Activated T-cell treated with anti-CD3 and anti-CD28 coated beads, Interleukin-2, amount 50 U/mL, for 1 hour (primary cell): ENCODE results near the gene TMEM82.

Source experiments
- DNase-seq: peaks from one replicate; pipeline ENCODE4 v3.0.0-alpha.2; 2020

The TMEM82 gene

DNA sequence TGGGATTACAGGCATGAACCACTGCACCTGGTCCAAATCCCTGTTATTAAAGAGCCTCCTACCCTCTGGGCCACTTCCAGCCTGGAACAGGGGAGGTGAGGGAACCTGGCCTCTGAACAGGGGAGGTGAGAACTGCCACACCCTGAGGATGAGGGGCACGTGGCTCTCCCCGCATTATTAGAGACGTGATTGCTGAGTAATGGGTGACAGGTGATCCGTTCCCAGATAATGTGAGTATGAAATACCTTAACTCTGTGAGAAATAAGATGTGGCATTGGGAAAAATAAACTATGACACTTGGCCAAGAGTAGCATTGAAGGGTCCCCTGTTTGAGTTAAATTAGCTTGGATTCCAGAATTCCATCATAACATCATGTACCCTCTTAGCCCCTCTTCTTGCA lies 19.9 kb upstream of the TMEM82 start:
- no peak for DNase-seq

DNA sequence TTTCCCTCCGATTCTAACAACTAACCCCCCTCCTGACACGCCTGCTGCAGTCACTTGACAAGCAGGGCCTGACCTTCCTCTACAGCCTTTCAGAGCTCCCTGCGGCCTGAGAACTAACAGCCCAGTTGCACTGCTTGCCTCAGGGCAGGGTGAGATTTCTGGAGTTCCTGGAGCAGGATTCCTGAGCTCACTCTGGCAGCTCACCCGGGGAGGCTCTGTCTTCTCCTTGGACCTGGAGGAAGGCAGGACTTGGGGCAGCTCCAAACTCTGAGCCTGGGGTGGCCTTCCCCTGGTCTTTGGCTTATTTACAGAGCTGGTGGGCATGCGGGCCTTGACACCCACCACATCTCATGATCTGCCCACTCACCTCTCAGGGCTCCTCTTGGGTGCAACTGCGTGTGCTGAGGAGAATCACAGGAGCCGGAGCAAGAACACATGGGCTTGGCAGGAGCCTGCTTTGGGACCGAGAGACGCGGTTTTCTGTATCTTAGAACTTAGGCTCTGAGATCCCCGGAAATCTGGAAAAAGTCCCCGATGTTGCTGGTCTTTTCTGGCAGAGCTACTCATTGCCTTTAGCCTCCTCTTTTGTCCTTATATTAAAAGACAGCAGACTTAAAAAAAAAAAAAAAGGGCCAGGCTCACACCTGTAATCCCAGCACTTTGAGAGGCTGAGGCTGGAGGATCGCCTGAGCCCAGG lies 19.3 kb upstream of the TMEM82 start:
- DNase-seq: no peak

DNA sequence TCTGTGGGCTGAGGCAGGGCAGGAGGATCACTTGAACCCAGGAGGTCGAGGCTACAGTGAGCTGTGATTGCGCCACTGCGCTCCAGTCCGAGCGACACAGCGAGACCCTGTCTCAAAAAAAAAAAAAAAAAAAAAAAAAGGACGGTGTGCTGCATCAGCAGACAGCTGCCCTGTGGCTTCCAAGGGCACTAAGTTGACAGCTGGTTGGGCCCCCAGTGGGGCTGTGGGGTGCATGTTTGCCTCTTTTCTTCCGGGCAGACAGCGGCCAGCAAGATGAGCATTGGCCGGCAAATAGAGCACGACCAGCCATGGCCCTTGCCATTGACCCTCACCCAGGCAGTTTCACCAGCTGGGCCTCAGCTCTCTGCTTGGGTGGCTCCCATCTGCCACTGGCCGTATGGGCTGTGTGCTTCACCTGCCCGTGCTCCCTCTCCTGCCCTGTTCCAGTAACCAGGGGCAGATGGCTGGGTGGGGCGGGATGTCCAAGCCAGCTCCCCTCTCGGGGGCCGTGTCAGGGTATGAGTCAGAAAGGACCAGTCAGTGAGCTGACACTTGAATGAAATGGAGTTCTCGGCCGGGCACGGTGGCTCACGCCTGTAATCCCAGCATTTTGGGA lies 18.6 kb upstream of the TMEM82 start:
- no peak for DNase-seq

DNA sequence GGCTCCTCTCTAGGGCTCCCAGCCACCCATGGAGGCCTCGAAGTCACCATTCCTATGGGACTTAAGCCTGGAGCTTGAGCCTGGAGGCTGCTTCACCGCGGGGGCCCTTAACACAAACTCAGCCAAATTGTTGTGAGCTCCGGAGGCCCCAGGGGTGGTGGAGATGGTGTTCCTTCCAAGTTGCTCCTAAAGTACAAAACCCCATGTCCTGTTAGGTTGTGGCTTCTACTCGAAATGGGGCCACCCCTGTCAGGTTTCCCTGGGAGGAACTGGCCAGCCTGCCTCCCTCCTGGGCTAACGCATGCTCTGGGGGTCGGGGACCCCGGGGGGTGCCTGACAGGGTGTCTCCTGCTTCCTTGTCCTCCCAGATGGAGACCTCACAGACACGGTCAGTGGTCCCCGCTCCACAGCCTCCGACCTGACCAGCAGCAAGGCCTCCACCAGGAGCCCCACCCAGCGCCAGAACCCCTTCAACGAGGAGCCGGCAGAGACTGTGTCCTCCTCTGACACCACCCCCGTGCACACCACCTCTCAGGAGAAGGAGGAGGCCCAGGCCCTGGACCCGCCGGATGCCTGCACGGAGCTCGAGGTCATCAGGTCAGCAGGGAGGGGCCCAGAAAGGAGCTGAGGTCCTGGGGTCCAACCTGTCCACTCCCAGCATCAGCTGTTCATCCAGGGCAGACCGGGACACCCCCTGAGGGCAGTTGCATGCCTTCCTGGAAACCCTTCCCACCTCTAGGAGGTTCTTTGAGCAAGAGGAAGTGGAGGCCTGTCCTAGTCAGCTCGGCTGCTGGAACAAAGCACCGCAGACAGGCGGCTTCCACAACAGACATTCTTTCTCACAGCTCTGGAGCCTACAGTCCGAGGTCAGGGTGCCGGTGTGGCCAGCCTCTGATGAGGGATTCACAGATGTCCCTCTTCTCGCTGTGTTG lies 17.1 kb upstream of the TMEM82 start:
- DNase-seq: no peak

DNA sequence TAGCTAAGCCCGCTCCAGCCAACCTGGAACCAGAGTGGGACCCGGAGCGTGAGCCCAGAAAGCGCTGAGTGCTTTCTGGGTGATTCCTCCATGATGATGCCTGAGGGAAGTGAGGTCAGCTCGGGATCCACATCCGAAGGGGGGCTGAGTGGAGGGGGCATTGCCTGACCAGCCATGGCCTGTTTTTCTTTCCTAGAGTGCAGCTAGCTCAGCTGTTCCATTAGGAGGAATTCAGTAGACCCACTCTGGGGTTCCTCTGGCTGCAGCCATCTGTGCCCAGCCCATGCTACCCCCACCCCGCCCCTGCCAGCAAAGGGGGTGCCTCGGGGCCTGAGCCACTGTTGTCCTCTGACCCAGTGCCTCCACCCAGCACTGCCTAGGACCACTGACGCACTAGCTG lies 15.8 kb upstream of the TMEM82 start:
- no peak for DNase-seq

DNA sequence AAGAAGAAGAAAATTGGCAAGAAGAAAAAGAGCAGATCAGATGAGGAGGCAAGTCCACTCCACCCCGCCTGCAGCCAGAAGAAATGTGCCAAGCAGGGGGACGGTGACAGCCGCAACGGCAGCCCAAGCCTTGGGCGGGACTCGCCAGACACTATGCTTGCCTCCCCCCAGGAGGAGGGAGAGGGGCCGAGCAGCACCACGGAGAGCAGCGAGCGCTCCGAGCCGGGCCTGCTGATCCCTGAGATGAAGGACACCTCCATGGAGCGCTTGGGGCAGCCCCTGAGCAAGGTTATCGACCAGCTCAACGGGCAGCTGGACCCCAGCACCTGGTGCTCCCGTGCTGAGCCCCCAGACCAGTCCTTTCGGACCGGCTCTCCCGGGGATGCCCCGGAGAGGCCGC lies 15.3 kb upstream of the TMEM82 start:
- no peak for DNase-seq

DNA sequence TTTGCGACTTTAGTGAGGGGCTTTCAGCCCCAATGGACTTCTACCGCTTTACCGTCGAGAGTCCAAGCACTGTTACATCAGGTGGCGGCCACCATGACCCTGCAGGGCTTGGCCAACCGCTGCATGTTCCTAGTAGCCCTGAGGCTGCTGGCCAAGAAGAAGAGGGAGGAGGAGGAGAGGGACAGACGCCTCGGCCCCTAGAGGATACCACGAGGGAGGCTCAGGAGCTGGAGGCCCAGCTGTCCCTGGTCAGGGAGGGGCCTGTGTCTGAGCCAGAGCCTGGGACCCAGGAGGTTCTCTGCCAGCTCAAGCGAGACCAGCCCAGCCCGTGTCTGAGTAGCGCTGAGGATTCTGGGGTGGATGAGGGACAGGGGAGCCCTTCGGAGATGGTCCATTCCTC lies 14.9 kb upstream of the TMEM82 start:
- DNase-seq: no peak

DNA sequence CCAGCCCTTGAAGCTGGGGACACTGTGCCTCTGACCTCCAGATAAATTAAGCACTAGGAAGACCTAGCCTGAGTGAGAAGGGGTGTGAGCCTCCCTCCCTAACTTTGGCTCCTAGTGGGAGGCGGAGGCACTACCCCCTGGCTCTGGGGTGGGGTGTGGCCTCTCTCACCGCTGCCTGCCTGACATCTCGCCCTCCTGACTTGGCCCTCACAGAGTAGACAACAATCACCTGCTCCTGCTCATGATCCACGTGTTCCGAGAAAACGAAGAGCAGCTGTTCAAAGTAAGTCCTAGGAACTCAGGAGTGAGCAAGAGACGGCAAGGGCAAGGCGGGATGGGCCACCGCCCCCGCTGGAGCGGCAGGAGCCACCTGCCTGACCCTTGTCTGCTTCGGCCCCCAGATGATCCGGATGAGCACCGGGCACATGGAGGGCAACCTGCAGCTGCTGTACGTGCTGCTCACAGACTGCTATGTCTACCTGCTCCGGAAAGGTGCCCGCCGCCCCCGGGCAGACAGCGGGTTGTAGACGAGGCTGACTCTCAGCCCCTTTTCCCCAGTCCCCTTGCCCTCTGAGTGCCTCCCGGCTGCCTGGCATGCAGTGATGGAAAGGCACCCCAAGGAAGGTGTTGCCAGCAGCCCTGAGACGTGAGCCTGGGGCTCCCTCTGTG lies 14.3 kb upstream of the TMEM82 start:
- DNase-seq: no peak

DNA sequence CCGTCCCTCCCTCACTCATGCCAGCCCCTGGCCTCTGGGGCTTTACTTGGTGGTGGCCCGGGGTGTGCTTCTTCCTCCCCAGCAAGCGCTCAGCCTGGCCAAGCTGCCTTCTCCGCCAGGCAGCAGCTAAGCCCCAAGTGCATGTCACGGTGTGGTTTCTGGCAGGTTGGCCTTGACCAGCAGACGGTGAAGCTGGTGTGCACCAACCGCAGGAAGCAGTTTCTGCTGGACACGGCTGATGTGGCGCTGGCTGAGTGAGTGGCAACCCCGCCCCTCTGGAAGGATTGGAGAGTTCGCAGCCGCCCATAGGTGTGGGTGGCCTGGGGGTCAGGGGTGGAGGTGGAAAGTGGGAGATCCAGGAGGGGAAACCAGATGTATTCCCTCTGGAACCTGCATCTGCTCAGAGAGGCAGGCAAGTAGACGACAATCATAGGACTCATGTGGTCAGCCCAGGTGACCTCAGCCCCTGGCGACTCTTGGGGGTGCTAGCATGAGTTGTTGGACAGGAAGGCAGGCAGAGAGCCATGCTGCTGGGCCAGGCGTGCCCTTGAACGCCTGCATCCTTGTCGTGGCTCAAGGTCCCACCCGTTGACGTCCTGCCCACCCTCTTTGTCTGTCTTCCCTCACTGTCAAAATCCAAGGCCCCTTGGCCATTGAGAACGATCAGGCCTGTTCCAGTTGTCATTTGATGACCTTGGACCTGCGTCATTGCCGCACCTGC lies 13.2 kb upstream of the TMEM82 start:
- no peak for DNase-seq

DNA sequence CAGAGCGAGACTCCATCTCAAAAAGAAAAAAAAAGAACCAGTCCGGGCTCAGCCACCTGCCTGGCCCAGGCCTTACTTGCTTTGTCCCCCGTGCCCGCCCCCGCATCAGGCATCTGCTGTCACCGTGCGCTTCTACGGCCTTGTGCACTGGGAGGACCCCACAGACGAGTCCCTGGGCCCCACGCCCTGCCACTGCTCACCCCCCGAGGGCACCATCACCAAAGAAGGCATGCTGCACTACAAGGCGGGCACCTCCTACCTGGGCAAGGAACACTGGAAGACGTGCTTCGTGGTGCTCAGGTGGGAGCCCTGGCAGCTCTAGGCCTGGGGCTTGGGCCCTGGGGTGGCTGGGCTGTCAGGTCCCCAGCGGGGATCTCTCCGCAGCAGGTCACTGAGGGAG lies 11.9 kb upstream of the TMEM82 start:
- no peak for DNase-seq

DNA sequence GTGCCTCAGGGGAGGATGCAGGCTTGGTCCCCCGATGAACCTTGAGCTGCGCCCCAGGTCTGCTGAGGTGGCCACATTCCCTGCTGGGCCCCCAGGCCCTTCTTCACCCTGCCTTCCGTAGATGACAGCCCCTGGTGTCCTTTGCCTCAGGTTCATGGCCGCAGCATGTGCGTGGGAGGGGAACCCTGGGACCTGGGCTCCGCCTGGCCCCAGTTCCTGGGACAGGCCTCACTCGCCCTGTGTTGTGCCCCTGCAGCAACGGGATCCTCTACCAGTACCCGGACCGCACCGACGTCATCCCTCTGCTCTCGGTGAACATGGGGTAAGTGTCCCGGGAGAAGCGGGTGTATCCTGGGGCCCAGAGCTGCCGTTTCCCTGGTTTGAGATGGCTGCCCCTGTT lies 11.4 kb upstream of the TMEM82 start:
- DNase-seq: no peak

DNA sequence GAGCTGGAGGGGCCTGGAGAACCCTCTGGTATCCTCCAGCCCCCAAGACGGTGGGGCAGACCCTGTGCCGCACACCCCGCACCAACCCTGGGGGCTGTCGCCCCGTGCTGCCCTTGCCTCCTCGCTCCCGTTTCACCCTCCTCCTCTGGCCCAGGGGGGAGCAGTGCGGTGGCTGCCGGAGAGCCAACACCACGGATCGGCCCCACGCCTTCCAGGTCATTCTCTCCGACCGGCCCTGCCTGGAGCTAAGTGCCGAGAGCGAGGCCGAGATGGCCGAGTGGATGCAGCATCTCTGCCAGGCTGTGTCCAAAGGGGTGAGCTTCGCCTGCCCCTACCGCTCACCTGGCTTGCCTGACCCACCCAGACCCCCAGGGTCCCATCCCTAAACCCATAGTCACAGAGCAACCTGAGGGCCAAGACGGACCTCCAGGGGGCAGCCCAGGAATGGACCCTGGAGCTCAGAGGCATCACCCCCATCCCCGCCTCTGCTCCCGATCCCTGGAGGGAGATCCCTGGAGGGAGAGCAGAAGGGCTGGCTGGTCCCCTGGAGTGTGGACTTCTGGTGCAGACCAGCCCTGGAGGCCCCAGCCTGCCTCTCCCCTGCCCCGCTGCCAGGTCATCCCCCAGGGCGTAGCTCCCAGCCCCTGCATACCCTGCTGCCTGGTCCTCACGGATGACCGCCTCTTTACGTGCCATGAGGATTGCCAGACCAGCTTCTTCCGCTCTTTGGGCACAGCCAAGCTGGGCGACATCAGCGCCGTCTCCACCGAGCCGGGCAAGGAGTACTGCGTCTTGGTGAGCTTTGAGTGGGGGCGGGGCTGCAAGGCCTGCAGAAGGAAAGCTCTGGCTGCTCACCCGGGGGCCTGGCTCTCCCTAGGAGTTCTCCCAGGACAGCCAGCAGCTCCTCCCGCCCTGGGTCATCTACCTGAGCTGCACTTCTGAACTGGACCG lies 10.3 kb upstream of the TMEM82 start:
- no peak for DNase-seq

DNA sequence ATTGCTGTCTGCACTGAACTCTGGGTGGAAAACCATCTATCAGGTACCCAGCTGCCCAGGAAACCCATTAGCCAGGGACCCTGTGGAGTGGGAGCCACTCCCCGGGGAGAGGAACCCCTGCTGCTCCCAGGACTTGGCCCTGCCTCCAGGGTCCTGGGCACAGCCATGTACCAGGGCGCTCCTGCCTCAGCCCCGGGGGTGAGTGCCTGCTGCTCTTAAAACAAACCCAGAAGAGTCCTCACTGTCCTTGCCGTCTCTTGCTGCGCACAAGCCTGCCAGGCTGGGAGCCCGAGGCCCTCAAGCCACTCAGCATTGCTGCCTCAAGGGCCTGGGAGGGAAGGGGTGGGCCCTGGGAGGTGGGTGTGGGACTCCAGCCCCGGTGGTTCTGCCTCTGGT lies 9.6 kb upstream of the TMEM82 start:
- no peak for DNase-seq

DNA sequence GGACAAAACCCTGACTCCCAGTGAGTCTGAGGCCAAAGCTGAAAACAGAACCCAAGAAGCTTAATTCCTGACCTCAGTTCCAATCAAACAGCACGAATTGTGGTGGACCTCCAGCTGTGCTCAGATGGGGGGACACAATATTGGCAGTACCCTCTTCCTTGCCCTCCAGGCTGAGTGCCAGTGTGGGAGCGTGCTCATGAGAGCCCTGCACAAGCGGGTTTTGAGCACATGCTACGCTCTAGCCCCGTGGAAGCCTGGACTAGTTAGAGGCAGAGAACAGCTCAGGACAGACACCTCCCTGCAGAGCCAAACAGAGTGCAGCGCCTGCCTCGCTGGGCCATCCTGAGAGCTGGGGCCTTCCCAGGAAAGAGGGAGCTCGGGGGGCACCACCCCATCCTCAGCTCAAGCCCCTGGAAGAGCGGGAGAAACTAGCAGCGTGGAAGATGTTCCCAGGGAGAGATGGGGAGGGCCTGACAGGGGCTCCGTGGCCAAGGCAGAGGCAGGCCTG lies 9.0 kb upstream of the TMEM82 start:
- no peak for DNase-seq

DNA sequence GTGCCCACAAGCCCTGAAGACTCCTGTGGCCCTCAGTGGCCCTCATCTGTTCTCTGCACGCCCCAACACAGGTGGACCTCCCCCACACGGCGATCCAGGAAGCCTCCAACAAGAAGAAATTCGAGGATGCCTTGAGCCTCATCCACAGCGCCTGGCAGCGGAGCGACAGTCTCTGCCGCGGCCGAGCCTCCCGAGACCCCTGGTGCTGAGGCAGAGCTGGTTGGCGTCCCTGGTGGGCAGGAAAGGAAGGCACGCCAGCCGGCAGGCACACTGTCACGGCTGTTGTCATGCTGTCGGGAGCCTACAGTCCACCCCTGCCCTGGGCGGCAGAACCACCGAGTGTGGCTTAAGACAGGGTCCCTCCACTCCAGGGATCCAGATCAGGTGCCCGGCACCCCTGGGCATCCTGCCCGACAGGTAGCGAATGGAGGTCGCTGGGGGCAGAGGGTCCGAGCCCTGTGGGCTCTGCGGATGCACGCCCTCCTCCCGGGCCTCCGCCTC lies 8.5 kb upstream of the TMEM82 start:
- DNase-seq: no peak

DNA sequence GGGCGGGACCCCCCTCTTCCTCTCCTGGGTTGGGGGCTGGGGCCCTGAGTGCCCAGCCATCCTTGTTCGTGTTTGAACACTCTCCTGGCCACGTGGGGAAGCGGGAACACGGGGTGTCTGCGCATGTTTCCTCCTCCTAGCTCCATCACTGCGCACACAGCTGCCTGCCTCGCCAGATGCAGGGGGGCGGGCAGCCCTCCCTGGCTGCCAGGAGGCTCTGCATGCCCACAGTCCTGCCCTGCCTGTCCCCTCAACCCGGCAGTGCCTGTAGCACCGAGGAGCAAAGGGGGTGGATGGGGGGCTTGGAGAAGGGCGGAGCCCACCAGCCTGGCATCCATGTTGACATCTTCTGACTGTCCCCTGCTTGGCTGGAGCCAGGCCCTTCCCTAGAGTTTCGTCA lies 8.0 kb upstream of the TMEM82 start:
- no peak for DNase-seq

DNA sequence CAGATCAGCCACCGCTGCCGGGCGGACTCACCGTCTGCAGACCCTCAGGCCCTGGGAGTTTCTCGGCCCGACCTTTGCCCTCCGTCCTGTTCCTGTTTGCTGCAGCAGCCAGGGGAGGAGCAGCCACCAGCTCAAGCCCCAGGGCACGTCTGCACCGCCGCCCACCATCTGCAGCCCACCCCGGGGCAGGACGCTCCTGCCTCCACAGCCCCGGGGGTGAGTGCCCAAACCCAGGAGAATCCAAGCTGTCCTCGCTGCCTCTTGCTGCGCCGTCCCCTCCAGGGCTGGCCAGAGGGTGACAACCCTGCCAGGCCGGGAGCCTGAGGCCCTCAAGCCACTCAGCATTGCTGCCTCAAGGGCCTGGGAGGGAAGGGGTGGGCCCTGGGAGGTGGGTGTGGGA lies 7.4 kb upstream of the TMEM82 start:
- no peak for DNase-seq

DNA sequence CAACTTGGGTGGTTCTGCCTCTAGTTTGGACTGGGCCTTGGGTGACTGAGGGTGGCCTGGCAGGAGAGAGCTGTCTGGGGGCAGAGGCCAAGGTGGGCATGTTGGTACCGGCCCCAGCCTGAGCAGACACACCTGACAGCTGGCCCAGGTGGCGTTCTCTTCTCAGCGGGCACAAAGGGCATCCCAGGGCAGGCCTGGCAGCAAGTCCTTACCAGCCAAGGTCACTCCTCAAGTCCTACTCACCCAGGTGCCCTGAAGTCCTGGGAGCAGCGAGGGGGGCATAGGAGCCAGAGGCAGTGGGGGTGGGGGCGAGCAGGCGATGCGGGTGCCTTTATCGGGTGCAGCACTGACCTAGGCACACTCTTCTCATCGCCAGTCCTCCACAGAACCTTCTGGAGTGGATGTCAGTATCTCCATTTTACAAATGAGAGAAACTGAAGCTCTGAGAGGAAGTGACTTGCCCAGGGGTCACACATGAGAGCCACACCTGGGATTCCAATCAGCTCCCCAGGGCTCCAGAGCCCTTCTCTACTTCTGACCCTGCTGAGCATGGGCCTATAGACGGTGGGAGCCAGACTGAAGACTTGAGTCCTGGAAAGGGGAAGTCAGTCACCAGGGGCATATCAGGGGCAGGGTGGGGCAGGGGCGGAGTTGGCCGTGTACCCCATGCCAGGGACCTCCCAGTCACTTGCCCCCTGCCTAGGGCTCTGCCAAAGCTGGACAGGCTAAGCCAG lies 6.8 kb upstream of the TMEM82 start:
- DNase-seq: no peak

DNA sequence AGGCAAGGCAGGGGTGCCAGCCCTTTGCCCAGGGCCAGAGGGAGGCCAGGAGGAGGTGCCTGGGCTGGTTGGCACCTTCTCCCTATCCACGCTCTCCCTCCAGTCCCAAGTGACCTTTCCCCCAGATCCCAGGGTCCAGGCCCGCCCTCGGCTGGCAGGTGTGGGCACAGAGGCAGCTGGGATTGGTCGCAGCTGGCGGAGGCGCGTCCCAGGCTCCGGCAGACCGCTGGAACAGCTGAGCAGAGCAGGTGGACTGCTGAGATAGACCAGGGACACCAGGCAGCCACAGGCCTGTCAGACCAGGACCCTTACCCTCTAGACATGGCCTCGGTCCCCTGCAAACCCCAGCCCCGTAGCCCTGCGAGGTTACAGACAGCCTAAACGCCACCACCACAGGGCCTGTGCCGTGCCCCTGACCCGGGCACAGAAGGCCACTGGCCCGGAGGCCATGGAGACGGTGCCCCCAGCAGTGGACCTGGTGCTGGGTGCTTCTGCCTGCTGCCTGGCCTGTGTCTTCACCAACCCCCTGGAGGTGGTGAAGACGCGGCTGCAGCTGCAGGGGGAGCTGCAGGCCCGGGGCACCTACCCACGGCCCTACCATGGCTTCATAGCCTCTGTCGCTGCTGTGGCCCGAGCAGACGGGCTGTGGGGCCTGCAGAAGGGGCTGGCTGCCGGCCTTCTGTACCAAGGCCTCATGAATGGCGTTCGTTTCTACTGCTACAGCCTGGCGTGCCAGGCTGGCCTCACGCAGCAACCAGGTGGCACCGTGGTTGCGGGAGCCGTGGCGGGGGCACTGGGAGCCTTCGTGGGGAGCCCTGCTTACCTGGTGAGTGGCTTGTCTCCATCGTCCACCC lies 6.0 kb upstream of the TMEM82 start, which contains the start of gene SLC25A34:
Gene SLC25A34, plus strand, starts transcription at position 221 of the 854 bp plus-strand sequence. Its CDS starts 228 bp downstream, at position 449.
- no peak for DNase-seq
